Stomach (tissue), 19 donors: ENCODE results near the gene MED15. TPM values are rescaled to one million over a fixed set of nuclear protein-coding genes. Genes with fewer than 3 reads are reported as not detected.

Source experiments
- DNase-seq, 2 donors: peaks; one replicate each; pipeline versions ENCODE4 v3.0.0 to v3.0.0-alpha.2; 2013 to 2019
- H3K27ac ChIP-seq, 5 donors: fragments of 200-600 bp in 4 of 5; sonication (generic) in 4 of 5; one replicate each; pipeline ENCODE4 v1.5.1; 2013 to 2019; ENCODE audit warnings: mild to moderate bottlenecking in 1 of 5, moderate library complexity in 1 of 5
- H3K27me3 ChIP-seq, 3 donors: fragments of 200-600 bp; sonication (generic); one replicate each; pipeline ENCODE4 v1.5.1; 2017 to 2019; ENCODE audit warnings: mixed run types in 1 of 3
- H3K36me3 ChIP-seq, 4 donors: fragments of 200-600 bp; sonication (generic); 1 replicate in 3 of 4; 2 replicates in 1 of 4; pipeline ENCODE4 v1.5.1; 2016 to 2019
- H3K4me1 ChIP-seq, 4 donors: fragments of 200-600 bp; sonication (generic); one replicate each; pipeline ENCODE4 v1.5.1; 2016 to 2019
- H3K4me3 ChIP-seq, 4 donors: fragments of 200-600 bp; sonication (generic) in 3 of 4; one replicate each; pipeline ENCODE4 v1.5.1; 2016 to 2019; ENCODE audit warnings: mild to moderate bottlenecking in 1 of 4
- H3K9me3 ChIP-seq, 4 donors: fragments of 200-600 bp; sonication (generic); one replicate each; pipeline ENCODE4 v1.5.1; 2016 to 2019
- CTCF ChIP-seq, 7 experiments: fragments of 450-650 bp in 4 of 7; fragments of 200-600 bp in 3 of 7; sonication (generic) in 3 of 7; IDR thresholded peaks; one replicate each; pipeline ENCODE4 v1.5.1; 2016 to 2019; ENCODE audit warnings: antibody characterized with exemption in 7 of 7, control low read depth in 2 of 7, mild to moderate bottlenecking in 1 of 7
- EP300 ChIP-seq: sonication (generic); formaldehyde crosslinking; IDR thresholded peaks from one replicate; pipeline ENCODE4 v1.6.1; 2017; ENCODE audit warnings: antibody characterized with exemption
- POLR2A ChIP-seq, 4 donors: fragments of 450-650 bp; IDR thresholded peaks; one replicate each; pipeline ENCODE4 v1.6.1; 2016; ENCODE audit warnings: antibody characterized with exemption in 4 of 4, control low read depth in 2 of 4, mild to moderate bottlenecking in 1 of 4, moderate library complexity in 1 of 4
- POLR2AphosphoS5 ChIP-seq, 3 donors: sonication (generic); formaldehyde crosslinking; IDR thresholded peaks; one replicate each; pipeline ENCODE4 v1.6.1; 2016; ENCODE audit warnings: antibody characterized with exemption in 3 of 3
- WGBS, 5 donors: extraction: QIAGEN DNeasy Blood & Tissue Kit in 3 of 5; methylation state at CpG; one replicate each; pipeline versions ENCODE4 v1.1.5 to v1.1.7; 2013 to 2018; 5-methylcytosine and 5-hydroxymethylcytosine counted together
- intact Hi-C: fragments of 100-400 bp; cut with DNase I; formaldehyde crosslinking; loops from one replicate; pipeline ENCODE4 v1.15.1; 2023; ENCODE audit warnings: low total_unique reads
- long read RNA-seq, 10 donors: transcript quantifications; one replicate each; lab custom pipeline, GENCODE V29; 2026
- polyA plus RNA-seq, 3 donors: library from polyadenylated mRNA; stranded (reverse); fragments of 200-250 nt; gene quantifications; one replicate each; pipeline ENCODE4 v1.2.3, GENCODE V29; 2013
- total RNA-seq, 5 donors: library from RNA; depleted of rRNA; stranded (reverse); fragments of >200 nt; gene quantifications; one replicate each; pipeline versions ENCODE4 v1.1.0 to v1.2.3, GENCODE V29; 2014 to 2016
- donor health status: healthy with polysubstance abuse.
- donor health status: Bipolar disorder and iron deficiency.
- donor health status: healthy.

MED15 gene
- total RNA-seq, result 100 to 1,000 TPM in 3 of 5 donors, 10 to 100 TPM in 2; 28.3 to 289 (median 135) TPM
- polyA plus RNA-seq, result 10 to 100 TPM; 29.3 to 41.9 (median 39.3) TPM
- long read RNA-seq, donor 1, partial matches to known transcripts, result 23 of 25 reads
- long read RNA-seq, donor 1, other reads (novel, unspliced or antisense), result 0 of 25 reads
- long read RNA-seq, donor 2, partial matches to known transcripts, result 35 of 40 reads
- long read RNA-seq, donor 2, other reads (novel, unspliced or antisense), result 0 of 40 reads
- long read RNA-seq, donor 3, partial matches to known transcripts, result 14 of 16 reads
- long read RNA-seq, donor 3, other reads (novel, unspliced or antisense), result 0 of 16 reads
- long read RNA-seq, donor 4, partial matches to known transcripts, result 0 of 1 reads
- long read RNA-seq, donor 4, other reads (novel, unspliced or antisense), result 0 of 1 reads
- long read RNA-seq, donor 5, partial matches to known transcripts, result 35 of 35 reads
- long read RNA-seq, donor 5, other reads (novel, unspliced or antisense), result 0 of 35 reads
- long read RNA-seq, donor 6, transcript MED15-202 (17 exons, 3,252 nt), result minor isoform, 5 of 77 reads
- long read RNA-seq, donor 6, transcript MED15-201 (18 exons, 3,351 nt), result major isoform, 6 of 77 reads
- long read RNA-seq, donor 6, partial matches to known transcripts, result 61 of 77 reads
- long read RNA-seq, donor 6, other reads (novel, unspliced or antisense), result 0 of 77 reads
- long read RNA-seq, donor 7, partial matches to known transcripts, result 41 of 44 reads
- long read RNA-seq, donor 7, other reads (novel, unspliced or antisense), result 0 of 44 reads
- long read RNA-seq, donor 8, partial matches to known transcripts, result 15 of 17 reads
- long read RNA-seq, donor 8, other reads (novel, unspliced or antisense), result 0 of 17 reads
- long read RNA-seq, donor 9, partial matches to known transcripts, result 7 of 7 reads
- long read RNA-seq, donor 9, other reads (novel, unspliced or antisense), result 0 of 7 reads
- long read RNA-seq, donor 10, partial matches to known transcripts, result 0 of 3 reads
- long read RNA-seq, donor 10, other reads (novel, unspliced or antisense), result 0 of 3 reads

- WGBS, 5 donors, result 0 to 1% (median 1%) methylated on average over 13 to 58 of the region's 58 CpGs
- H3K4me1 ChIP-seq, result peaks cover 38 to 59% (median 51%) of the 10 kb centered on the region in 4 donors
- H3K4me3 ChIP-seq, result peak within 1 kb of the TSS; percentile 70 to 84 (median 78)
- peak within 1 kb of the TSS; percentile 87 to 99 (median 98) for H3K27ac ChIP-seq
- H3K27me3 ChIP-seq, result no peaks in the 10 kb centered on the region
- intact Hi-C loops, result loop anchor here (10.0 kb wide), 1 partner anchor 47 kb away; no protein-coding TSS in a partner anchor
- no peaks in the 10 kb centered on the region for H3K9me3 ChIP-seq
- peak; percentile 86 to 96 (median 96) for TF ChIP-seq POLR2AphosphoS5 (IDR thresholded peaks at IDR 0.05)
- no peak for TF ChIP-seq EP300
- TF ChIP-seq CTCF (IDR thresholded peaks at IDR 0.05), result no peak
- TF ChIP-seq POLR2A (IDR thresholded peaks at IDR 0.05), result peak in 1 of 4 donors; percentile 33
- peak; percentile 91 to 96 for DNase-seq
- H3K36me3 ChIP-seq, result peaks cover 0 to under 1% (median 0%) of the 10 kb centered on the region in 4 donors
Observed at GRCh38 chr22:20507253-20508066, at the start of gene MED15. Gene MED15, plus strand, starts transcription at chr22:20507610. Its CDS starts 69 bp downstream, at chr22:20507679.

- H3K27ac ChIP-seq, result no peak overlapping the region
- no peaks in the 10 kb centered on the region for H3K9me3 ChIP-seq
- DNase-seq, result no peak
- peaks cover 10 to 59% (median 39%) of the 10 kb centered on the region in 4 donors for H3K36me3 ChIP-seq
- no peaks in the 10 kb centered on the region for H3K27me3 ChIP-seq
- TF ChIP-seq CTCF (IDR thresholded peaks at IDR 0.05) (no peak), POLR2AphosphoS5 (IDR thresholded peaks at IDR 0.05) (no peak), POLR2A (IDR thresholded peaks at IDR 0.05) (no peak), EP300 (no peak)
- H3K4me1 ChIP-seq, result peaks cover 0 to 21% (median 7%) of the 10 kb centered on the region in 4 donors
- intact Hi-C loops, result loop anchor here (5.0 kb wide), 1 partner anchor 36 kb away; no protein-coding TSS in a partner anchor
- WGBS, 5 donors, result 78 to 88% (median 81%) methylated on average over 8 of the region's 8 CpGs
- H3K4me3 ChIP-seq, result no peak overlapping the region
Observed at GRCh38 chr22:20458530-20459151, 48.8 kb upstream of the MED15 start.

- TF ChIP-seq POLR2A (IDR thresholded peaks at IDR 0.05), result no peak
- TF ChIP-seq CTCF (IDR thresholded peaks at IDR 0.05), result no peak
- TF ChIP-seq EP300, result no peak
- no peak for TF ChIP-seq POLR2AphosphoS5 (IDR thresholded peaks at IDR 0.05)
- Histone ChIP-seq H3K36me3 (peaks cover 7 to 59% (median 43%) of the 10 kb centered on the region in 4 donors), H3K4me1 (peaks cover 0 to 26% (median 7%) of the 10 kb centered on the region in 4 donors), H3K27me3 (no peaks in the 10 kb centered on the region), H3K9me3 (no peaks in the 10 kb centered on the region), H3K27ac (no peak overlapping the region), H3K4me3 (no peak overlapping the region)
- intact Hi-C loops, result loop anchor here (5.0 kb wide), 1 partner anchor 37 kb away; no protein-coding TSS in a partner anchor
- no peak for DNase-seq
- WGBS, 5 donors, result 92 to 100% (median 94%) methylated on average over 3 of the region's 3 CpGs
Observed at GRCh38 chr22:20459152-20459542, 48.3 kb upstream of the MED15 start.
